ENCODE results near the gene FKBP3. TPM values are rescaled to one million over a fixed set of nuclear protein-coding genes. Genes with fewer than 3 reads are reported as not detected.

Gene FKBP3
- total and polyA plus RNA-seq, 2 of the 8 experiments (the other 6 are each of a cell fraction or from before 2014, with no cell fraction given) = 36.0 to 149 TPM

- no peak for TF ChIP-seq YY1 (IDR thresholded peaks at IDR 0.05; ENCODE audit: low read depth, low read length)
- no peak for TF ChIP-seq SIX5 (IDR thresholded peaks at IDR 0.05; ENCODE audit: low read depth, low read length)
Observed at GRCh38 chr14:45136399-45136798, 2.1 kb upstream of the FKBP3 start (continued).

All from H1 (cell line).